HepG2 (cell line): ENCODE results near the gene CEBPG. TPM values are rescaled to one million over a fixed set of nuclear protein-coding genes. Genes with fewer than 3 reads are reported as not detected.

Experiments used
- DZIP1 ChIP-seq: sonication (generic); formaldehyde crosslinking; IDR thresholded peaks from 2 replicates; pipeline ENCODE4 v1.5.0; 2020; ENCODE audit warnings: mild to moderate bottlenecking, missing genetic modification reagents
- FOXP1 ChIP-seq, 2 experiments: fragments of 450-650 bp in 1 of 2; IDR thresholded peaks; 2 replicates each; pipeline ENCODE4 v1.6.1; 2017 to 2018; ENCODE audit warnings: antibody characterized with exemption in 1 of 2
- GMEB2 ChIP-seq: IDR thresholded peaks from 2 replicates; pipeline ENCODE4 v1.6.1; 2016; ENCODE audit warnings: missing biosample characterization, missing genetic modification reagents, low read depth
- KLF15 ChIP-seq: sonication (generic); formaldehyde crosslinking; IDR thresholded peaks from 2 replicates; pipeline ENCODE4 v1.8.1; 2023; ENCODE audit warnings: borderline replicate concordance, mild to moderate bottlenecking, inconsistent platforms, missing genetic modification reagents, mixed read lengths
- NBN ChIP-seq: fragments of 450-650 bp; conservative IDR thresholded peaks from 2 replicates; pipeline ENCODE4 v1.6.1; 2017
- PRDM15 ChIP-seq: sonication (generic); formaldehyde crosslinking; IDR thresholded peaks from 2 replicates; pipeline ENCODE4 v1.4.0; 2020; ENCODE audit warnings: missing genetic modification reagents
- SRSF9 ChIP-seq: fragments of 200-400 bp; formaldehyde crosslinking; IDR thresholded peaks from 2 replicates; pipeline ENCODE4 v1.6.1; 2018; ENCODE audit warnings: borderline replicate concordance, mild to moderate bottlenecking, low read depth, low read length; ENCODE audit not compliant: insufficient read depth, poor library complexity, severe bottlenecking
- ZBTB3 ChIP-seq: sonication (generic); formaldehyde crosslinking; IDR thresholded peaks from 2 replicates; pipeline ENCODE4 v1.4.0; 2020; ENCODE audit warnings: low read depth, mild to moderate bottlenecking, moderate library complexity, missing genetic modification reagents, borderline replicate concordance
- ZNF234 ChIP-seq: sonication (generic); formaldehyde crosslinking; conservative IDR thresholded peaks from 2 replicates; pipeline ENCODE4 v1.5.1; 2020; ENCODE audit warnings: mild to moderate bottlenecking, missing genetic modification reagents
- ZNF253 ChIP-seq: sonication (generic); formaldehyde crosslinking; IDR thresholded peaks from 2 replicates; pipeline ENCODE4 v1.8.0; 2022; ENCODE audit warnings: mild to moderate bottlenecking, missing genetic modification reagents, borderline replicate concordance
- polyA plus RNA-seq, 8 experiments: library from polyadenylated mRNA; depleted of rRNA in 3 of 8; stranded (reverse) in 7 of 8; unstranded in 1 of 8; fragments of >200 nt; fragmentation: Illumina TruSeq in 4 of 8; extraction: Trizol in 4 of 8; gene quantifications; 2 replicates each; pipeline versions ENCODE4 v1.2.1 to v1.2.3, GENCODE V29; 2011 to 2016; ENCODE audit warnings: low read depth in 4 of 8, missing spikeins in 1 of 8, mixed read lengths in 1 of 8; ENCODE audit not compliant: insufficient read depth in 1 of 8
- total RNA-seq, 5 experiments: library from RNA; depleted of rRNA; stranded (reverse); fragments of >200 nt; fragmentation: Illumina TruSeq; extraction: Trizol; gene quantifications; 2 replicates each; pipeline ENCODE4 v1.2.3, GENCODE V29; 2016; ENCODE audit warnings: low read depth in 1 of 5
- TF ChIP-seq, protein P1 (sequence below): IDR thresholded peaks from 2 replicates; pipeline ENCODE4 v1.6.1; 2012; ENCODE audit warnings: low read length, improper control_type of control experiment
- TF ChIP-seq, protein P2 (sequence below): sonication (generic); formaldehyde crosslinking; IDR thresholded peaks from 2 replicates; pipeline ENCODE4 v1.5.1; 2020; ENCODE audit warnings: missing genetic modification reagents, mild to moderate bottlenecking, borderline replicate concordance

The CEBPG gene
- total and polyA plus RNA-seq, 2 of the 13 experiments (the other 11 are each of a cell fraction or from before 2014, with no cell fraction given) = 25.7 to 34.3 TPM

DNA sequence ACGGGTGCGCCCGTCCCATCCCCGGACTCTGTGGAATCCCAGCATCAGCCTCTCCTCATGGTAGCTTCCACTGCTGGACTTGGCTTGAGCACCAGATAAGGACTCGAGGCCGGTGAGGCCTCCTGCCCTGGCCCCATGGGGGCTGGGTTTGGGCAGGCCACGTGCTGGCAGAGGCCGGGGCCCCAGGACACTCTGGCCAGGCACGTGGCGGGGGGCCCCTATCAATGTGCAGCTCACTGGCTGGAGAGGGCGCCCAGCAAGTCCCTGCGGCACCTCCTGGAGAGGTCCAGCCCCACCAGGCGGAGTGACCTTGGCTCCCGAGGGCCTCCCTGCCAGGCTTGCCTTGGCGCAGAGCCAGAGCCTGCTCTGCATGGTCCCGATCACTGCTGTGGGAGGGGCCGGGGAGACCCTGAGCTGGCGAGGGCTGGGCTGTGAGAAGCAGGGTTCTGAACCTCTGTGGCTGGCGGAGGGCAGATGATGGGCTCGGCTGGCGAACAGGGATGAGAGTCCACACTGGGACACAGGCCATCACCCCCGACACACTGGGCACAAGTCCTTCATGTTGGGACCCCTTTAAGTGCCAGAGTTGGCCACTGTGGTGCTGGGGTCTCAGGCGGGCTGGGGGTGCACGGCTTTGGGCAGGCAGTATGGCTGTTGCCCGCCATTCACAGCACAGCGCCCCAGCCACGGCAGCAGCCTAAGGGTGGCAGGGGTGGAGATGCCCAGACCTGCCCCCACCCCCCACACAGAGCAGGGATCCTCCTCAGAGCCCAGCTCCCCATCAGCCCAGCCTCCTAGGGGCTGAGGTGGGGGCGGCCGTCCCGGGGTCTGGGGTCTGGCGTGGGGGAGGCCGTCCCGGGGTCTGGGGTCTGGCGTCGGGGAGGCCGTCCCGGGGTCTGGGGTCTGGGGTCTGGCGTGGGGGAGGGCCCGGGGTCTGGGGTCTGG lies 19.1 kb downstream of the CEBPG start (continued):
- TF ChIP-seq PRDM15 (CRISPR knock-in tag) (peak; percentile 89), FOXP1 (IDR thresholded peaks at IDR 0.05) (no peak), FOXP1 (CRISPR knock-in tag; IDR thresholded peaks at IDR 0.05) (peak; percentile 76), ZBTB3 (CRISPR knock-in tag) (peak; percentile 70; the same call in 1 of the 2 replicates), KLF15 (peak; percentile 99), SRSF9 (no peak), ZNF234 (CRISPR knock-in tag) (peak; percentile 100), NBN (no peak), GMEB2 (no peak), ZNF253 (CRISPR knock-in tag) (peak; percentile 100), DZIP1 (CRISPR knock-in tag) (peak; percentile 98)
- TF ChIP-seq, protein P1, sequence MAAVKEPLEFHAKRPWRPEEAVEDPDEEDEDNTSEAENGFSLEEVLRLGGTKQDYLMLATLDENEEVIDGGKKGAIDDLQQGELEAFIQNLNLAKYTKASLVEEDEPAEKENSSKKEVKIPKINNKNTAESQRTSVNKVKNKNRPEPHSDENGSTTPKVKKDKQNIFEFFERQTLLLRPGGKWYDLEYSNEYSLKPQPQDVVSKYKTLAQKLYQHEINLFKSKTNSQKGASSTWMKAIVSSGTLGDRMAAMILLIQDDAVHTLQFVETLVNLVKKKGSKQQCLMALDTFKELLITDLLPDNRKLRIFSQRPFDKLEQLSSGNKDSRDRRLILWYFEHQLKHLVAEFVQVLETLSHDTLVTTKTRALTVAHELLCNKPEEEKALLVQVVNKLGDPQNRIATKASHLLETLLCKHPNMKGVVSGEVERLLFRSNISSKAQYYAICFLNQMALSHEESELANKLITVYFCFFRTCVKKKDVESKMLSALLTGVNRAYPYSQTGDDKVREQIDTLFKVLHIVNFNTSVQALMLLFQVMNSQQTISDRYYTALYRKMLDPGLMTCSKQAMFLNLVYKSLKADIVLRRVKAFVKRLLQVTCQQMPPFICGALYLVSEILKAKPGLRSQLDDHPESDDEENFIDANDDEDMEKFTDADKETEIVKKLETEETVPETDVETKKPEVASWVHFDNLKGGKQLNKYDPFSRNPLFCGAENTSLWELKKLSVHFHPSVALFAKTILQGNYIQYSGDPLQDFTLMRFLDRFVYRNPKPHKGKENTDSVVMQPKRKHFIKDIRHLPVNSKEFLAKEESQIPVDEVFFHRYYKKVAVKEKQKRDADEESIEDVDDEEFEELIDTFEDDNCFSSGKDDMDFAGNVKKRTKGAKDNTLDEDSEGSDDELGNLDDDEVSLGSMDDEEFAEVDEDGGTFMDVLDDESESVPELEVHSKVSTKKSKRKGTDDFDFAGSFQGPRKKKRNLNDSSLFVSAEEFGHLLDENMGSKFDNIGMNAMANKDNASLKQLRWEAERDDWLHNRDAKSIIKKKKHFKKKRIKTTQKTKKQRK = no peak
- TF ChIP-seq, protein P2, sequence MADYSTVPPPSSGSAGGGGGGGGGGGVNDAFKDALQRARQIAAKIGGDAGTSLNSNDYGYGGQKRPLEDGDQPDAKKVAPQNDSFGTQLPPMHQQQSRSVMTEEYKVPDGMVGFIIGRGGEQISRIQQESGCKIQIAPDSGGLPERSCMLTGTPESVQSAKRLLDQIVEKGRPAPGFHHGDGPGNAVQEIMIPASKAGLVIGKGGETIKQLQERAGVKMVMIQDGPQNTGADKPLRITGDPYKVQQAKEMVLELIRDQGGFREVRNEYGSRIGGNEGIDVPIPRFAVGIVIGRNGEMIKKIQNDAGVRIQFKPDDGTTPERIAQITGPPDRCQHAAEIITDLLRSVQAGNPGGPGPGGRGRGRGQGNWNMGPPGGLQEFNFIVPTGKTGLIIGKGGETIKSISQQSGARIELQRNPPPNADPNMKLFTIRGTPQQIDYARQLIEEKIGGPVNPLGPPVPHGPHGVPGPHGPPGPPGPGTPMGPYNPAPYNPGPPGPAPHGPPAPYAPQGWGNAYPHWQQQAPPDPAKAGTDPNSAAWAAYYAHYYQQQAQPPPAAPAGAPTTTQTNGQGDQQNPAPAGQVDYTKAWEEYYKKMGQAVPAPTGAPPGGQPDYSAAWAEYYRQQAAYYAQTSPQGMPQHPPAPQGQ (CRISPR knock-in tag) = no peak
